ENCODE results near the gene YAE1.

- TF ChIP-seq POLR2A (IDR thresholded peaks at IDR 0.05; ENCODE audit: low read depth) (no peak), CTCF (IDR thresholded peaks at IDR 0.05) (no peak)
Observed at GRCh38 chr7:39547336-39547735, 18.9 kb upstream of the YAE1 start.
